HepG2 (cell line): Measurements from ENCODE around the gene INPP5K.

Experiments used
- CTCF ChIP-seq: sonication (generic); formaldehyde crosslinking; IDR thresholded peaks from 2 replicates; pipeline ENCODE4 v1.5.0; 2020; ENCODE audit warnings: mild to moderate bottlenecking, missing genetic modification reagents, moderate library complexity
- EZH2 ChIP-seq: conservative IDR thresholded peaks from 2 replicates; pipeline ENCODE4 v1.6.1; 2012; ENCODE audit warnings: mild to moderate bottlenecking, low read depth, low read length, moderate library complexity
- REST ChIP-seq, 2 experiments: IDR thresholded peaks; 2 replicates each; pipeline ENCODE4 v1.6.1; 2011 to 2012; ENCODE audit warnings: low read length in 2 of 2, borderline replicate concordance in 1 of 2, low read depth in 1 of 2, mild to moderate bottlenecking in 1 of 2, moderate library complexity in 1 of 2
- TP53 ChIP-seq: sonication (generic); formaldehyde crosslinking; conservative IDR thresholded peaks from 2 replicates; pipeline ENCODE4 v1.4.0; 2020; ENCODE audit warnings: missing genetic modification reagents
- ZNF274 ChIP-seq: sonication (generic); formaldehyde crosslinking; IDR thresholded peaks from 2 replicates; pipeline ENCODE4 v1.5.1; 2020; ENCODE audit warnings: mild to moderate bottlenecking, missing genetic modification reagents
- ZNF275 ChIP-seq: sonication (generic); formaldehyde crosslinking; IDR thresholded peaks from 2 replicates; pipeline ENCODE4 v1.8.0; 2022; ENCODE audit warnings: missing genetic modification reagents, mild to moderate bottlenecking, inconsistent platforms, borderline replicate concordance

- TF ChIP-seq TP53 (CRISPR knock-in tag) (no peak), REST (IDR thresholded peaks at IDR 0.05; ENCODE audit: borderline replicate concordance in 1 of 2, low read depth in 1 of 2, low read length in 2 of 2) (no peak), CTCF (CRISPR knock-in tag) (no peak), ZNF275 (CRISPR knock-in tag) (peak; percentile 32; the same call in 1 of the 2 replicates), ZNF274 (CRISPR knock-in tag) (no peak), EZH2 (no peak)
These were observed at the start of gene INPP5K for GRCh38 chr17:1516388-1517161.
